NCI-H1694 treated with DMSO at 0.1 percent for 48 hours (cell line): ENCODE measurements around the gene PREX1.
A peak's percentile ranks its signal among the peaks of the same experiment; 100 is the strongest.

Experiments
- DNase-seq: peaks from one replicate; lab custom pipeline; 2025; lab: John Stamatoyannopoulos, UW

The PREX1 gene

DNA sequence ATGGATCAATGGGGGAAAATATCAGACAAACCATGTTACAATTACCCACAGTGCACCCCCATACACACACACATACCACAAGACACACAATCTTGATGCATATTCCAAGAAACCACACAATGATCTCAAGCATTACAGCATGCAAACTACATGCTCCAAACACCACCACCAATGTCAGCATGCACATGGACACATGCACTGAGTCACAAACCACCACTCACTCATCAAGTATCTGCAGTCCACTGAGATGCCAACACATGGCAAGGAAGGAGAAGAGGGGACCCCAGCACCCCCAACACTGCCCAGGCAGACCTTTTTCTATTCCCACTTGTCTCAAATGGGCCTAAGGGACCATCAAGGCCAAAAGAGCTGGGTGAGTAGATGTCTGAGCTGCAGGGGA, 91.6 kb downstream of the PREX1 start:
- no peak for DNase-seq

DNA sequence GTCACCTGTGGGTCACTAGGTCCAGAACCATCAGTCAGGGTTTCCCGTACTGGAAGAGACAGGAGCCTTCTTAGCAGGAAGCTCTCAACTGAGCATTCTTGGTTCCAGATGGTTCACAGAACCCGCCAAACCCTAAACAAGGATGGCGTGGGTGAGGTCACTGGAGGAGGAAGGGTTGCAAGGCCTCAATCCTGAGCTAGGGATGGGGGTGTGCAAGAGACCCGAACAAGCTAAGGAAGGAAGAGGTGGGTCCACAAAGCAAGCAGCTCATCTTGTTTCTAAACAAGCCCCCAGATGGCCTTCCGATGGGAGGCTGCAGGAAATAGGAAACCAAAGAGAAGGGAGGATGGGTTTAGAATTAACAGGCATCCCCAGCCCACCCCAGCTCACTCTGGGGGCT, 92.7 kb downstream of the PREX1 start:
- no peak for DNase-seq

DNA sequence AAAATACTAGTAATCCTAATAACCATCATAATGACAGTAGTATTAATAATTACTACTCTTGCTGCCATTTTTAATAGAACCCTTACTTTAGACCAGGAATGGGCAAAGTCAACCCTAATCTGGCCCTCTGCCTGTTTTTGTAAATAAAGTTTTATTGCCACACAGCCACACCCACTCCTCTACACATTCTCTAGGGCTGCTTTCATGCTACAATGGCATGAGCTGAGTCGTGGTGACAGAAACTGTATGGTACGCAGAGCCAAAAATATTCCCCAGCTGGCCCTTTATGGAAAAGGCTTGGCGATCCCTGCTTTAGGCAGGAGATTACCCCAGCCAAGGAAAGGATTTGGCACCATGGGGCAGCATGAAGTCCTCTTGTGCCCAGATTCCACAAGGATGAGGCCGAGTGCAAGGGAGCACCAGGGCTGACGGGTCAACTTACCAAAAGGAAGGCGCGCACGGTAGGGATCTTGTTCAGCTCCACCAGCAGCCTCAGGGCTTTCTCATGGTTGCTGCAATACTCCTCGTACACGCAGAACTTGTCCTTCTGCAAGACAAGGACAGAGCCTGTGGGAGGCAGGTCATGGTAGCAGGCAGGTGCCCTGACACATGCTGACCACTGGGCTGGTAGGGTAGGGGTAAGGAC, 93.6 kb downstream of the PREX1 start:
- DNase-seq, result no peak

DNA sequence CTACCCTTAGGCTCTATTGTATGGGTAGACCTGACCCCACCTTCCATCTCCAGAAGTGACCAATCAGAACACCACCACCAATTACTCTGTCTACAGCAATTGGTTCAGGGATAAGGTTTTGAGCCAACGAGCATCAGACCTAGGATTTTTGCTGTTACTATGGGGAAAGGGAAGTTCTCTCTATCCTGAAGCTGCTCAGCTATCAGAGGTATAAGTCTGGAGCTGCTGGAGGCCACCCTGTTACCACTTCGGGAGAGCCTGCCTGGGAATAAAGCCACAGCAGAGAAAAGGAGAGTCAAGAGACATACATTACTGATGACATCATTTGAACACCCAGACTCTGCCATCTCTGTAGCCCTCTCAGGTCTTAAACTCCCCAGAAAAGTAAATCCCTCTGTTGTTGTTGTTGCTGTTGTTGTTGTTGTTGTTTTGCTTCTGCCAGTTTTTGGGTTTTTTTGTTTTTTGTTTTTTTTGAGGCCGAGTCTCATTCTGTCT, 94.5 kb downstream of the PREX1 start:
- peak; percentile 16 for DNase-seq

DNA sequence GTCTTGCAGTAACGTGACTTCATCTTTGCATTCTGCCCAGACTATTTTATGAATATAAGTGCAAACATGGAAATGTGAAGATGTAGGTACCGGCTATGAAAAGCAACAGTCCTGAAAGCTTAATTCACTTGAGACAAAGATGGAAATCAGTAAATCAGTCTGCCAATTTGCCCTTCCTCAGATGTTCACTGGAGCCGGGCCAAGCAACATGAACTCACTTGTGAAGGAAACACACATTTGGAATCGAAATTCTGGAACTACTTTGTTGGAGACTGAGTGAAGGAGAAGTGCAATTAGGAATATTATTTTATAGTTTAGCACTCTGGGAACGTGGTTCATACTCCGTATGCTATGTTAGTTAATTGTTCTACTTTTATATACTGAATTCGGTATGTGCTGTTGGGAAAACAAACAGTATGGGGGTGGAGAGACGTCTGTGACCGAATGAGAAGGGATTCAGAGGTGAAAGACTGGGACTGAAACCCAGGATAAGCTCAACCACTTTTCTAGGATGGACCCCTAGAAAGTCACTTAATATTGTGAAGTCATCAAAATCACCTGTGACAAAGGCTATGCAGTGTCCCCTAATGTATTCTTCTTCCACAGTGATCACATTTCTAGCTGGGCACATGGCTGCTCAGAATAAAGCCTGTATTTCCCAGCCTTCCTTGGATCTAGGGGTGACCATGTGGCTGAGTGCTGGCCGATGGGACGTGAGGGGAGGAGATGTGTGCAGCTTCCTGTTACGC, 95.5 kb downstream of the PREX1 start:
- peak; percentile 86 for DNase-seq

DNA sequence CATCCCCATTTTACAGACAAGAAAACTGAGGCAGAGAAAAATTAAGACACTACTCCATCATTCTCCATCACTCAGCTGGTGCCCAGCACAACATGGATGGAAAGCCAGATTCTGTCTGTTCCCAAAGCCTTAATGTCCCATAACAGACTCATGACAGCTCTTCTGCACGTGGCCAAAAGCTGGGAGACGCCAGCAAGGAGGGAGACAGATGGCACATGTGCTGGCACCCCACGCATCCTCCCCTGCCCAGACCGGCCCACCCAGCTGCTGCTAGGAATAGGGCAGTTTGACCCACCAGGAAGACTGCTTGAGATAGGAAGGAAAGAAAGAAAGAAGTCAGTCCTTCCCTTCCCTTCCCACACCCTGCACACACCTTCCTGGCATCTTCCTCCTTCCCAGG, 96.3 kb downstream of the PREX1 start:
- peak; percentile 85 for DNase-seq

DNA sequence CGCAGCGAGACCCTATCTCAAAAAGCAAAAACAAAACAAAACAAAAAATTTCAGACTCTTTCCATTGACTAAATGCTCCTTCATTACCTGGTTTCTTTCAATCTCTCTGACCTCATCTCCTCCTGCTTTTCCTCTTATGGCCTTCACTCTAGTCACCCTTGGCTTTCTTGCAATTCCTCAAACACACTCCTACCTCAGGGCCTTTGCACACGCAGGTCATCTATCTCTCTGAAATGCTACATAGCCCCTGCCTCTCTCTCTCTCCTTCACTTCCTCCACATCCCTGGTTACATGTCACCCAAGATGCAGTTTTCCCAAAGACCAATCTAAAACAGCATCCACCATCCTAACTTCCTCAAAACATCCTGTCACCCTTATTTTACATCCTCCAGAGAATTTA, 96.8 kb downstream of the PREX1 start:
- DNase-seq, result no peak

DNA sequence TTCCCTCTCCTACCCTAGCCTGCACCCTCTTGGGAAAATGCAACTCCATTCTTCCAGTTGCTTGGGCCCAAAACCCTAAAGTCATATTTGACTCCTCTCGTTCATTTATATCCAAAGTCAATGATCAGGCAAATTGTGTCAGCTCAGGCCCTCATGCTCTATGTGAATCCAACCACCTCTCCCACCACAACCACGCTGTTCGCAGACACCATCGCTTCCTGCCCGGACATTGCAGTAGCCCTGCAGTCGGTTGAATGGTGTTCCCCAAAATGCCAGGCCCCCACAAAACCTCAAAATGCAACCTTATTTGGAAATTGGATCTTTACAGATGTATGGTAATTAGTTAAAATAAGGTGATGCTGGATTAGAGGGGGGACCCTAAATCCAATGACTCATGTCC, 98.3 kb downstream of the PREX1 start:
- DNase-seq, result no peak

DNA sequence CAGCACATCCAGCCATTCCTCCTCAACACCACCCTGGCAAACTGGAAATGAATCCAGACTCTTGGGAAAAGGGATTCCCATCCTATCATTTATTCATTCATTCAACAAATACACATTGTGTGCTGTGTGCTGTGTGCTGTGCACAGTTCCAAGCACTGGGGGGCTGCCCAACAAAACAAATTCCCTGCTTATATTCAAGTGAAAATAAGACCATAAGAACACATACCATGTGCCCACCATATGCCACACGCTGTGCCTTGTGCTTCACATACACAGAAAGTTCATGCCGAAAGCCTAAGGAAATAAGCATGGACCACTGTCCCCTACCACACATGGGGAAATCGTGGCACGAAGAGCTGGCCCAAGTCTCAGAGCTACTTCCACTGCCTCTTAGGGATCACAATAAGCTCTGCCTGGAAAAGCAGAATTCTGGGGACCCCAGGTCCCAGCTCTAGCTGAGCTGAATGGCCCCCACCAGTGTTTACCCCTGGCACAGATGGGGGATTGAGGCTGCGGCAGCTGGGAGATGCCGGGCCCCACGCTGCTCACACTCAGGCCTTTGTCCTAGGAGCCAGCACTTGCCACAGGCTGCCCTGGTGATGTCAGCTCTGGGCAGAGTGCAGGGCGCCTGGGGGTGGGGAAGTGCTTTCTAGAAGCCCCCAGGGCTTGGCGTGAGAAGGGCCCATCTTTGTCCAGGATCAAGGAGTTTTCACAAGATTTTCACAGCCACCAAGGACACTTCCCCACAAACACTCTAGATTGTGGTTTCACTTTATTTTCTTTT, 99.6 kb downstream of the PREX1 start:
- DNase-seq, result peak; percentile 78

DNA sequence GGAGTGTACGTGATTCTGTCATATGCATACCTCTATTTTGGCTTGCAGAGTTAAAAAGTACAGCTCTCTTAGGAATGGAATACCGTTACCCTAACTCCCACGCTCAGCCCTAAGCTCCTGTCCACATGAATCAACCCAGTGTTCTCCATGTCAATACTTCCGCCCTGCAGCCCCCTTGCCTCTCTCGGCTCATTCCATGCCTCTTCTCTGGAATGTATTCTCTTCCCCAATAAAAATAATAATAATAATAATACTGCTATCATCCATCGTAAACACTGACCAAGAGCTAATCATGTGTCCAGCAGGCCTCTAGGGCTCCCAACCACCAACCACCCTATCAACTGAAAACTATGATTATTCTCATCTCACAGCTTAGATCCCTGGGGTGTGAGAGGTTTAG, 100.6 kb downstream of the PREX1 start:
- no peak for DNase-seq

DNA sequence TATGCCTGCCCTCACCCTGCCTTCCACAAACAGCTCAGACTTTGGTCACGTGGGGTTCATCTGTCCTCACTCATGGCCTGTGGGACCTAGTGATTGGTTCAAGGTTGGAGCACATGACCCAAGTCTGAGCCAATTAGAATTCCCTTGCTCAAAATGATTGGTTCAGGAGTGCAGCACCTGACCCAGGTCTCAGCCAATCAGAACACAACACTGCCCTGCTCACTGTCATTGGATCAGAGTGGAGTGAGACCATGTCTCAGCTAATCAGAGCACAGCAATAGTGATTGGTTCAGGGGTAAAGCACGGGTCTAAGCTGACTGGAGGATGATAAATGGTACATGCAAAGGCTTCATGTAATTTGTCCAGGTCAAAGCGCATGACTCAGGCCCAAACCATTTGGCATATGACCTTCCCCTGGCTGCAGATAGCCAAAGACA, 102.2 kb downstream of the PREX1 start:
- no peak for DNase-seq

DNA sequence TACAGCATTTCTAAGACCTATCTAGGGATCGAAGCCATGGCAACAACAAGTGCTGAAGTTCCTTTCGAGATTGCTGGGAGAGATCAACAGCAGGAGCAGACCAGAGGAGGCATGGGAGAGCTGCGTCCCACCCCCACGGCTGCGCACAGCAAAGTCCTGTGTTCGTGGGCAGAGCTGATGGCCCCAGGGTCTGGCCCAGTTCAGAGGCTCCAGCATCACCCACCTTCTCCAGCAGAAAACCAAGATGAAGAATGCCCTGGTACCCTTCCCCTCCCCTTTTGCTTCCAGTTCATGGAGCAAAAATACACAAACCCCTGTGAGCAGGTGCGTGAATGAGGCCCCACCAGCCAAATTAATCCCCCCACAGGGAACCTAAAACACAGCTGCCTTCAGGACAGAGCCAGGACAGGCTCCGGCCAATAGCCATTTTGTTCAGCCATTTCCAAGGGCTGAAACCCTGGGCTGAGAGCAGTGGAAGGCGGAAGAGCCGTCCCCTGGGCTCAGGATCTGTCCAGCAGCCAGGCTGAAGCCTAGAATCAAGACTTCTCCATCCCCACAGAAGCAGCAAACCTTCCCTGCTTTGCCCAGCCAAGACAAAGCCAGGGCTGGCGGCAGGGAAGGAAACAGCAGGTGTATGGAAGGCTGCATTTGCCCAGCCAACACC, 102.8 kb downstream of the PREX1 start:
- no peak for DNase-seq

DNA sequence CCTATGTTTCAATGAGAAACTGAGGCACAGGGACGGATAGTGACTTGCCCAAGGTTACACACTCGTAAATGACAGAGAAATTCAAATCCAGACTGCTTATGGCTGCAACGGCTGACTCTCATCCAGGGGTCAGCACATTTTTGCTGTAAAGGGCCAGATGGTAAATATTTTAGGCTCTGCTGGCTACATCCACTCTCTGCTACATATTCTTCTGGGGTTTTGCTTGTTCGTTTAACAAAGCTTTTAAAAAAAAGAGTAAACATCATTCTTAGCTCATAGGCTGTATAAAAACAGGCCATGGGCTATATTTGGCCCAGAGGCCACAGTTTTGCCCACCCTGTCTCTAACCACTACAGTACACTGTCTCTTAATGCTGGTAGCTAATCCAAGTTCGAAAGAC, 103.4 kb downstream of the PREX1 start:
- no peak for DNase-seq

DNA sequence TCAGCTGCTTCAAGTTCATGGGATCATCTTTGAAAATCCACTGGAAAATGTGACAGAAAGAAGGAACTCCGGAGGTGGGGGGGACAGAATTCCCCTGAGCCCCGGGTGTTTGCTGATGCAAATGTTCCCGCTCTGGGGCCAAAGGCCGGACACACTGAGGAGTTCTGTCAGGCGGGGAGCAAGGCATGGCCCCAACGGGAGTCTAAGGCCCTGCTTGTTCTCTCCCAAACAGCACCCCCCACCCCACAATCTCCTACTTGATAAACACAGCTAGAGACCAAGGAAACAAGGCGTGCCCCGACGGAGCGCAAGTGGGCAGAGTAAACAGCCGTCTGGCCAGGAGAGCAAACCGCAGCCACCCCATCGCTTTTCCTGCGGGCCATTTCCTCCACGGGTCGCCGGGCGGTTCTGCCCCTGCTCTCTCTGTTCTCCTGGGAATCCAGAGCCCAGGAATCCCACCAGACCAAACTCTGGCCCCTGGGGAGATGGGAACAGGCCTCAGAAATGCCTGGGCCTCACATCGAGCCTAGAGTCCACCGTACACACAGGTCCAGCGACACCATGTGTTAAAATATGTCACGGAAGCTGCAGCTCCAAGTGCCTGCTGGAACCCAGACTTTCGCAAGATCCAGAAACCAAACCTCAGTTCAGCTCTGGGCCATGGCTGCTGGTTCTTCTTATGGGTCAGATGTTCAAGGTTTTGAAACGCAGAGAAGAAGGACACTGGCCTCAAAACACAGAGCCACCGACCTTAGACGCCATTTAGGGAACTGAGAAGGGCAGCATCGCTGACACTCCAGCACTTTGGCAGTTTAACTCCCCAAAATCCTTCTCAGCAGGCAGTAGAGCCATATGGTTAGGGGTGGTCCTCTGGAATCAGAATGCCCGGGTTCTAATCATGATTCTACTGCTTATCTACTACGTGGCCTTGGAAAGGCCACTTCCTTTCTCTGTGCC, 104.2 kb downstream of the PREX1 start:
- DNase-seq, result no peak

DNA sequence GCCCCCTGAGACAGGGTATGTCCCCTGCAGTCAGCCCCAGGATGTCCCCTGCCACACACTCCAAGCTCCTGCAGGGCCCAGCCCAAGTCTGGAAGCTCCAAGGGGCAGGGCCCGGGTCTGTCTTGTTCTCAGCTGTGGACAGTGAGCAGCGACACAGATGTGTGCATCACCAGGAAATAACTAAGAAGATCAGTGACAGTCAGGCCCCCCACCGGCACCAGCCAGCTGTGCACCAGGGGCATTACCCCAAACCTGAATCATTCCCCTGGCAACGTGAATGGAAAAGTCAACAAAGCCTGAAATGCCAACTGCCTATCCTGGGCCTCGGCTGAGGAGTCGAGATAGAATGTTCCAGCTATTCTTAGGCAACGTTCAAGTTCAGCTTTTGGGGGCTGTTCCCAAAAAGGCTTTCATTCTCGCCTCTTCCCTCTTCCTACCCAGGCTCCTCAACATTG, 105.0 kb downstream of the PREX1 start:
- peak; percentile 27 for DNase-seq

DNA sequence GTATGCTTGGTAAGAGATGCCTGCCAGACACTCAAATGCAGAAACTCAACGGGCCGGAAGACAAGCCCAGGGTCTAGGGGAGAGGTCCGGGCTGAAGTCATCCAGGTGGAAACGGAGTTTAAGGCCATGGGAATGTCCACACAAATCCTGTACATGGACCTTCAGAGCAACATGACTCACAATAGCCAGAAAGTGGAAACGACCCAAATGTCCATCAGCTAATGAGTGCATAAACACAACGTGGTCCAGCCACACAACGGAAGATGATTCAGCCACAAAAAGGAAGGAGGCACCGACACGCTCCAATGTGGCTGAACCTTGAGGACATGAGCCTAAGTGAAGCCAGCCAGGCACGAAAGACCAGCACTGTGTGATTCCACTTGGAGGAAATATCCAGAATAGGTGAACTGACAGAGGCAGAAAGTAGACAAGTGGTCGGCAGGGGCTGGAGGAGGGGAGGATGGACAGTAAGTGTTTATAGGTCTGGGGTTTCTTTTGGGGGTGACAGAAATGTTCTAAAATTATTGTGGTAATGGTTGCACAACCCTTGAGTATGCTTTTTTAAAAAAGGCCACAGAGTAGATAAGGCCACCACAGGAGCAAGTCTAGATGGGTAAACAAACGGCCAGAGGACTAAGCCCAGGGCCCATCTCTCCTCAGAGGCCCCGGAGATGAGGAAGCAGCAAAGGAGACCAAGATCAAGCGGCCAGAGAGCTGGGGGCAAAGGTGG, 105.6 kb downstream of the PREX1 start:
- DNase-seq, result no peak

DNA sequence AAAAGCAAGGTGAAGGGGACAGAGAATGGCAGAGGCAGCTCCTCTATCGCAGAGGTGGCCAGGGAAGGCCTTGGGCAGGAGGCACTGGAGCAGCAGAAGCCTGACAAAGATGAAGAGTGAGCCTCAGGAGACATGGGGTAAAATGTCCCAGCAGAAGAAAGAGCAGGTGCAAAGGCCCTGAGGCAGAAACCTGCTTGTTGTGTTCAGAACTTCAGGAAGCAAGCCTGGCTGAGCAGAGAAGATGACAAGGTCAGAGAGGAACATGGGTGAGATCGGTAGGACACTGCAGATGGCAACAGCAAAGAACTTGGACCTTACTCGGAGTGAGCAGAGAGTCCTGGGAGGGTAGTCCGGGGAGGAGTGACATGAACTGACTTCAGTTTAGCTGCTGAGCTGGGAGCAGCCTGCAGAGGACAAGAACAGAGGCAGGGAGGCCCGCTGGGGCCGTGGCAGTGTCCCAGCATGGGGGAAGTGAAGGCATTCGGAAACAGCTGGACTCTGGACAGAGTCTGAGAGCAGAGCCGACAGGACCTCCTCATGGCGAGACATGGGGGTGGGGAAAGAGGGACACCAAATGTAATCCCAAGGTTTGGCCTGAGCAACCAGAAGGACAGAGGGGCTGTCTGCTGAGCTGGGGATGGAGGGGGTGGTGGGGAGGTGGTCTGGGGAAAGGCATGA, 106.3 kb downstream of the PREX1 start:
- DNase-seq, result no peak

DNA sequence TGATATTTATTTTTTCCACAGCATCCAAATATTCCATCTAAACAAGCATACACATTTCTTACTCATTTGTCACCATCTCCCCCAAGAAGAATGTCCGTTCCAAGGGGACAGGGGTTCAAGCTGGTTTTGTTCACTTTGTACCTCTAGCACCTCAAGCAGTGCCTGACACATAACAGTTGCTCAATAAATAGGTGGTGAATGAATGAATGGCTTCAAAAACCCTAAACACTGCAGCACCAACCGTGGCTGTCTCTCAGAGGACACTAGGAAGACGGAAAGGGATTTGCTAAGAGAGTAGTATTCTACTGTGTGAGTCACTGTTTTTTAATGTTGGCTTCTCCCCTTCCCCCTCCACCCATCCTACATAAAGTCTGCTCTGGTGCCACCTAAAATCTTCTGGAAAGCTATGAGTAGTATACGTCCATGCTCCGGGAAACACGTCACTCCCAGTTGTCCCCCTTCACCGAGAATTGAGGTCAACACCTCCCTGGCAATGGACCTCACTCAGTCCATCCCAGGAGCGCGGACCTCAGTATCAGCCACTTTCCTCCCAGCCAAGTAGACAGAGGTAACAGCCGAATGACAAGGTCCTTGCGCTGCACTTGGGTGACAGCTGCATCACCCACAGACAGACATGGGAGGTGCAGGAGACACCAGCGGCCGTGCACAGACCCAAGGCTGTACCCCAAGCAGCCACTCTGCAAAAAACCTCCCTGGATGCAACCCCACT, 107.4 kb downstream of the PREX1 start:
- no peak for DNase-seq
